Activated CD8-positive, alpha-beta memory T cell treated with anti-CD3 and anti-CD28 coated beads, Interleukin-2, amount 50 U/mL, for 4 hours (primary cell): ENCODE results near the gene LMNTD2.
A peak's percentile ranks its signal among the peaks of the same experiment; 100 is the strongest.
"Not testable (repeated sequence)": the region's sequence is repeated elsewhere in the genome, so short reads cannot be mapped to it uniquely, and the experiment has no call there.

ENCODE experiments used
- DNase-seq: peaks from one replicate; pipeline ENCODE4 v3.0.0-alpha.2; 2020

Gene LMNTD2

GRCh38 chr11:587546-587945 lies 27.0 kb upstream of the LMNTD2 start:
- DNase-seq: no peak

- DNase-seq: no peak
Observed at GRCh38 chr11:586376-587316, 26.1 kb upstream of the LMNTD2 start.

GRCh38 chr11:584287-584686 lies 23.7 kb upstream of the LMNTD2 start:
- DNase-seq: no peak

- DNase-seq: no peak
Observed at GRCh38 chr11:581752-582151, 21.2 kb upstream of the LMNTD2 start.

DNA sequence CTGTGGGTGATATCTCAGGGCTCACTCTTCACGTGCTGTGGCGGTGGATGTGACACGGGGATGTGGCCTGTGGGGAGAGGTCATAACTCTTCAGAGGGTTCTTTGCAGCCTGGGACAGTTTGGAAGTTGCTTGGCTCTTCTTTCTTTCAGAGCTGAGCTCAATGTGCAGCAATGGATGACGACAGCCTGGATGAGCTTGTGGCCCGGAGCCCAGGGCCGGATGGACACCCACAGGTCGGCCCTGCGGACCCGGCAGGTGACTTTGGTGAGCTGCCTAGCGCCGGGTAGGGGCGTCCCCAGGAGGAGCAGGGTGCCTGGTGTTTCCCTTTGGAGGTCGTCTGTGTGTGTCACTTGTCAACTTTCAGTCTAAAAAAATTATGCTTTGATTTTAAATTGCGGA lies 20.8 kb upstream of the LMNTD2 start:
- no peak for DNase-seq

DNA sequence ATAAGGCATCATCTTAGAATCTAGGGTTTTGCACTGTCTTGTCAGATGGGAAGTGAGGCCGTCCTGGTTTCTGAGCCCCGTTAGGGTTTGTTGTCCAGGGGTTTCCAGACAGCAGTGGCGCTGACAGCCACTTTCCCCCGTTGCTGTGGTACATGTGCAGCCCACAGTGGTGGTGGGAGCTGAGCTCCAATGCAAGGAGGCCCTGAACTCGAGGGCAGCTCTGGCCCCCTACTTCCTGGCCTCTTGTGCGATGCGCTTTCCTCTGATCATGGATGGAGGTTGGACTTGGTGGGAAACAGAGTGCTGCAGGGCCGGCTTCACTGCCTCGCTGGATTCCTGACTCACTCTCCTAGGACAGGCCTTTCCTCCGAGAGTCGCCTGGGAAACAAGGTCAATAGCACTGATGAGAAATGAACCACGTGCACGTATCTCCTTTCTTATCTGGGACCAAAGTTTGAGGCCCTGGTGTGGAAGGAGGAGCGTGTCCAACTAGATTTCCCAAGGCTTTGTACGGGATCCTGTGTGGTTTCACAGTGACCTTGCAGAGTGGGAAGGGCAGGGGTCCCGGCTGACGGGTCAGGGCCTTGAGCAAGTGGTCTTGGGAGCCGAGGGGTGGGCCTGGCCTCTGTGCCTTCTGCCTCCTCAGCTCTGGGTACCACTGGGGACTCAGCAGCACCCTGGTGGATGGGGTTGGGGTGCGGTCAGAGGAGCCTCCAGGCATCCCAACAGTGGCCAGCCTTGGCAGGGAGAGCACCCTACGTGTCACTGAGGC lies 19.5 kb upstream of the LMNTD2 start:
- DNase-seq: no peak

GRCh38 chr11:578276-579035 lies 17.9 kb upstream of the LMNTD2 start:
- DNase-seq: no peak

DNA sequence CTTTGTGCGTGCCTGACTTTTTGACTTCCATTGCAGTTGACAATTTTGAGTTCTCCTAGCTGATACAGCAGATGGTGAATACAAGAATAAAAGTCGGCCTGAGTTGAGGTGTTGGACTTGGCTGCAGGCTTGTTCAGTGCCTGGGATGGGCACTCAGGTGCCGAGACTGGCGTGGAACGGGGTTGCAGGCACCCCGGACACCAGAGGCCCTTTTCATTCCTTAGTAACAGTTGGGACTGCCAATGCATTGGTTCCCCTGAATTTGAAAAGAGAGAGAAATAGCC lies 17.0 kb upstream of the LMNTD2 start:
- no peak for DNase-seq

DNA sequence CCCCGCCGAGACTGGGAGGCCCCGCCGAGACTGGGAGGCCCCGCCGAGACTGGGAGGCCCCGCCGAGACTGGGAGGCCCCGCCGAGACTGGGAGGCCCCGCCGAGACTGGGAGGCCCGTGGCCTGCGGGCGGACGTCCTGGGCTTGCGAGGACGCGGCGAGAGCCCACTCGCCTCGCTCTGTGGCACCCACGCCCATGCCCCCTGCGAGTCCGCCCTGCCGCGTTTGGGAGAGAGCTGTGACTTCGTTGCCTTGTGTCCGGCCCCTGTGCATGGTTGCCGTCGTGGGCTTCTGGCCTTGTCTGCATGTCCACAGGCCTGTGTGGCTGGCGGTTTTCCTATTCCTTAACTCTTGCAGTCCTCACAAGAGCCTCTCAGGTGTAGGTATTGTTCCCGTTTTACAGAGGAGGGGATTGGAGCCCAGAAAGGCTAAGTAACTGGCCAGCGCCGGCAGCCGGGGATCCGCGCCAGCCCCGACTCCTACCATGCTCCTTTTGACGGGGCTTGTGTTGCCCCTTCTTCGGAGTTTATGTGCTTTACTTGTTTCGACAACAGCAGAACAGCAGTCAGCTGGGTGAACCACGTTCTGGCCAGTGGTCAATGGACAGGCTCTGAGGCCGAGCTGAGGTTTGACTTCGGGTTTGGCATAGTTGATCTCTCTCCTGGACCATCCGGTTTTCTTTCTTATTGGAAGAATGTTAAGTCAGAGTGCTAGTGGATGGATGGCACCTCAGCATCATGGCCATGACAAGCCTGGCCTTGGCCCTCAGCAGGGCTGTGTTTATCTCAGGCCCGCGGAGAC lies 16.5 kb upstream of the LMNTD2 start:
- no peak for DNase-seq

- DNase-seq: peak; percentile 95
Observed at GRCh38 chr11:575996-576768, 15.6 kb upstream of the LMNTD2 start, which contains the start of gene PHRF1. TSS of gene PHRF1 (plus strand) at chr11:576470. CDS start at chr11:581513, 5,043 bp downstream.

- DNase-seq: no peak
Observed at GRCh38 chr11:575313-575995, 14.9 kb upstream of the LMNTD2 start.

- no peak for DNase-seq
Observed at GRCh38 chr11:574632-575312, 14.2 kb upstream of the LMNTD2 start.

- DNase-seq: not testable (repeated sequence)
Observed at GRCh38 chr11:574031-574570, 13.6 kb upstream of the LMNTD2 start.

DNA sequence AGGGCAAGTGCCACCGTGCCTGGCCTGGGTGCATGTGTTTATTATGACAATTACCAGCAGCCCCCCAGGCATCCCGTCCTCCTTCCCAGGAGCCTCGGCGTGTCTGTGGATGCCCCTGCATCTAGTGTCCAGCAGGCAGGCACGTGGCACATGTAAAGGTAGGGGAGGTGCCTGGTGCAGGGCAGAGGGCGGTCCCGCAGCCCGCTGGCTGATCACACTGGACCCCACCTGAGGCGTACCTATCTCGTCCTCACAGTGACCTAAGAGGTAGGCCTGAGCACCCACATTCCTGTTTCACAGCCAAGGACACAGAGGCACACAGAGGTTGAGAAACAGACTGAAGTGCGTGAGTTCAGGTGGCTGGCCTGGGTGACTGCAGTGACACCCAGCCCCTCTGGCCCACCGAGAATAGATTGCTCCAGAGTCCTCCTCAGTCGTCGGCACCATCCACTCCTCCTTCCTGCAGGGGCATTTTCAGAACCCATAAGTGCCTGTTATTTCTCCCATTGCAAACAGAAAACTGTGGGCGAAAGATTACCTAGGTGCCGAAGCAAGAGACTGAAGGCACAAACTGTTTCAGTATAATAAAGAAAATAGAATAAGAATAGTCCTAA lies 12.7 kb upstream of the LMNTD2 start:
- no peak for DNase-seq

GRCh38 chr11:571802-572185 lies 11.3 kb upstream of the LMNTD2 start:
- no peak for DNase-seq

- no peak for DNase-seq
Observed at GRCh38 chr11:569158-569885, 8.8 kb upstream of the LMNTD2 start.

DNA sequence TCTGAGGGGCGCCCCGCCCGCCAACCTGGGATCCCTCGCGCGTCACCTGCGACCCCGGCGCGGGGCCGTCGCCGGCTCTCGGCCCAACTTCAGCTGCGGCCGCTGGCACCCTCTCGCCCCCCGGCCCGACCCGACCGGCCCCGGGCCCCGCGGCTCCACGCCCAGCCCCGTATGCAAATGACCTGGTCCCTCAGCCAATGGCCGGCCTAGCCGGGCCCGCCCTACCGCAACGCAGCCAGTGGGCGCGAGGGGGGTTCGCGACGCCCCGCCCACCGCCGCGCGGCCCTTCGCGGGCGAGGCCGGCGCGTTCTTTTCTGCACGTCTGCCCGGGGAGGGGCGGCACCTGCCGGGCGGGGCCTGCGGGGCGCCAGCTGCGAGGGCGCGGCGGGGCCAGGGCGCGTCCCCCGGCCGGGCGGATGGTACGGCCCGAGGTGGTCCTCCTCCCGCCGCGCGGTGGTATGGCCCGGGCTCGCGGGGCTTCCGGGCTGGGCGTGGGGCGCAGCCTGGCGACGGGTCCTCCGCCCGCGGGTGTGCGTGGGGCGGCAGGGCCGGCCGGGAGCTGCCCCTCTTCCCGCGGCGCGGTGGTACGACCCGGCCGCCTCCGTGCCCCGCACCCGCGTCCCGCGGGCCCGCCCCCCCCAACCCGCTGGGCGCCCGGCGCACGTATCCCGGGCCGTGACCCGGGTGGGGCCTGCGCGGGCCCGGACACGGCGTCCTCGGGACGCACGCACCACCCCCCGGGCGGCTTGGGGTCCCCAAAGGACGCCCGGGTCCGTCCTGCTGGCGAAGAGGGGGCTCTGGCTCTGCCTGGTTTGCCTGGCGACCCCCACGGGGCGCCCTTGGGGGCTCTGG lies 8.0 kb upstream of the LMNTD2 start:
- DNase-seq: peak; percentile 89
